Fibroblast of lung (primary cell): Measurements from ENCODE around the gene THSD7A. TPM values are rescaled to one million over a fixed set of nuclear protein-coding genes. Genes with fewer than 3 reads are reported as not detected.

Source experiments
- DNase-seq, 2 donors: peaks; one replicate each; pipeline versions ENCODE4 v3.0.0 to v3.0.0-alpha.2; 2010; ENCODE audit warnings: low read depth in 2 of 2
- H2AFZ ChIP-seq: 2 replicates; pipeline ENCODE4 v1.5.1; 2012; ENCODE audit warnings: low read length, control low read depth, inconsistent platforms
- H3K27ac ChIP-seq: 2 replicates; pipeline ENCODE4 v1.5.1; 2011; ENCODE audit warnings: low read length, control low read depth; ENCODE audit not compliant: insufficient read depth
- H3K27me3 ChIP-seq: 2 replicates; pipeline ENCODE4 v1.5.1; 2011; ENCODE audit warnings: mild to moderate bottlenecking, low read length; ENCODE audit not compliant: control insufficient read depth, insufficient read depth
- H3K36me3 ChIP-seq: 2 replicates; pipeline ENCODE4 v1.5.1; 2011; ENCODE audit warnings: low read length; ENCODE audit not compliant: control insufficient read depth, insufficient read depth
- H3K4me1 ChIP-seq: 2 replicates; pipeline ENCODE4 v1.5.1; 2011; ENCODE audit warnings: low read length; ENCODE audit not compliant: control insufficient read depth, insufficient read depth; ENCODE audit errors: extremely low read depth
- H3K4me2 ChIP-seq: 2 replicates; pipeline ENCODE4 v1.5.1; 2011; ENCODE audit warnings: low read length, control low read depth; ENCODE audit not compliant: insufficient read depth; ENCODE audit errors: extremely low read depth
- H3K4me3 ChIP-seq, 4 experiments: fragments of 200-600 bp in 1 of 4; sonication (generic) in 1 of 4; replicated peaks in 1 of 4; 2 replicates each; pipeline ENCODE4 v1.5.1; 2011 to 2016; ENCODE audit warnings: low read length in 4 of 4, low read depth in 3 of 4, mild to moderate bottlenecking in 3 of 4, control low read depth in 2 of 4, inconsistent platforms in 1 of 4, mixed read lengths in 1 of 4; ENCODE audit not compliant: insufficient read depth in 1 of 4; ENCODE audit errors: control extremely low read depth in 1 of 4
- H3K79me2 ChIP-seq: 2 replicates; pipeline ENCODE4 v1.5.1; 2012; ENCODE audit warnings: mild to moderate bottlenecking, low read length, inconsistent platforms; ENCODE audit not compliant: control insufficient read depth, insufficient read depth
- H3K9ac ChIP-seq: 2 replicates; pipeline ENCODE4 v1.5.1; 2011; ENCODE audit warnings: mild to moderate bottlenecking, low read length, control low read depth; ENCODE audit not compliant: insufficient read depth
- H3K9me3 ChIP-seq: 2 replicates; pipeline ENCODE4 v1.5.1; 2012; ENCODE audit warnings: low read depth, low read length; ENCODE audit not compliant: control insufficient read depth, insufficient read depth
- H4K20me1 ChIP-seq: 2 replicates; pipeline ENCODE4 v1.5.1; 2011; ENCODE audit warnings: low read length; ENCODE audit not compliant: control insufficient read depth, insufficient read depth; ENCODE audit errors: extremely low read depth
- CTCF ChIP-seq, 2 donors: IDR thresholded peaks in 1 of 2; conservative IDR thresholded peaks in 1 of 2; 1 replicate in 1 of 2; 2 replicates in 1 of 2; pipeline ENCODE4 v1.5.1; 2011 to 2012; ENCODE audit warnings: low read length in 2 of 2, control low read depth in 1 of 2, inconsistent platforms in 1 of 2, low read depth in 1 of 2, mild to moderate bottlenecking in 1 of 2
- EZH2 ChIP-seq: IDR thresholded peaks from 2 replicates; pipeline ENCODE4 v1.5.1; 2012; ENCODE audit warnings: low read length, control low read depth, mild to moderate bottlenecking; ENCODE audit errors: missing control alignments
- polyA plus RNA-seq, 2 donors: library from polyadenylated mRNA; depleted of rRNA in 1 of 2; stranded (reverse) in 1 of 2; unstranded in 1 of 2; fragments of >200 nt; gene quantifications; 2 replicates each; pipeline ENCODE4 v1.2.1, GENCODE V29; 2011 to 2012; ENCODE audit warnings: missing spikeins in 1 of 2
- total RNA-seq: library from RNA; depleted of rRNA; stranded (reverse); fragments of >200 nt; gene quantifications from 2 replicates; pipeline ENCODE4 v1.2.1, GENCODE V29; 2014

Gene THSD7A
- total and polyA plus RNA-seq, 2 donors (not counting 1 experiment from before 2014, with no cell fraction given): 0.02 to 0.83 TPM

- Histone ChIP-seq H3K4me2 (no peak overlapping the region), H3K79me2 (no peaks in the 10 kb centered on the region), H3K27me3 (no peaks in the 10 kb centered on the region), H3K27ac (no peak overlapping the region), H3K9me3 (no peaks in the 10 kb centered on the region), H3K4me3 (no peak overlapping the region), H4K20me1 (no peaks in the 10 kb centered on the region), H3K4me1 (no peaks in the 10 kb centered on the region), H2AFZ (no peak overlapping the region), H3K9ac (no peak overlapping the region), H3K36me3 (no peaks in the 10 kb centered on the region)
- TF ChIP-seq EZH2 (no peak), CTCF (conservative IDR thresholded peaks at IDR 0.05 in 1 of 2, IDR thresholded peaks at IDR 0.05 in 1 of 2; ENCODE audit: low read depth in 1 of 2, low read length in 2 of 2) (no peak)
- no peak for DNase-seq
Observed at GRCh38 chr7:11369696-11370095, 462.3 kb downstream of the THSD7A start.

GRCh38 chr7:11366118-11366517, 465.9 kb downstream of the THSD7A start:
- no peak overlapping the region for H2AFZ ChIP-seq
- H3K4me1 ChIP-seq: no peaks in the 10 kb centered on the region
- H3K9me3 ChIP-seq: no peaks in the 10 kb centered on the region
- H3K9ac ChIP-seq: no peak overlapping the region
- H3K79me2 ChIP-seq: no peaks in the 10 kb centered on the region
- TF ChIP-seq EZH2 (no peak), CTCF (conservative IDR thresholded peaks at IDR 0.05 in 1 of 2, IDR thresholded peaks at IDR 0.05 in 1 of 2; ENCODE audit: low read depth in 1 of 2, low read length in 2 of 2) (no peak)
- no peak for DNase-seq
- no peaks in the 10 kb centered on the region for H3K36me3 ChIP-seq
- H3K27ac ChIP-seq: no peak overlapping the region
- H4K20me1 ChIP-seq: no peaks in the 10 kb centered on the region
- H3K4me3 ChIP-seq: no peak overlapping the region
- H3K4me2 ChIP-seq: no peak overlapping the region
- H3K27me3 ChIP-seq: no peaks in the 10 kb centered on the region

- Histone ChIP-seq H2AFZ (no peak overlapping the region), H3K9ac (no peak overlapping the region), H3K4me1 (no peaks in the 10 kb centered on the region), H3K4me2 (no peak overlapping the region), H3K79me2 (no peaks in the 10 kb centered on the region), H3K27ac (no peak overlapping the region), H4K20me1 (no peaks in the 10 kb centered on the region), H3K36me3 (no peaks in the 10 kb centered on the region), H3K27me3 (no peaks in the 10 kb centered on the region), H3K4me3 (no peak overlapping the region), H3K9me3 (no peaks in the 10 kb centered on the region)
- no peak for DNase-seq
- TF ChIP-seq EZH2: no peak
- TF ChIP-seq CTCF (conservative IDR thresholded peaks at IDR 0.05 in 1 of 2, IDR thresholded peaks at IDR 0.05 in 1 of 2; ENCODE audit: low read depth in 1 of 2, low read length in 2 of 2): no peak
Observed at GRCh38 chr7:11358637-11359036, 473.4 kb downstream of the THSD7A start.
